K562 (cell line): ENCODE data around the gene R3HDM1. TPM values are rescaled to one million over a fixed set of nuclear protein-coding genes. Genes with fewer than 3 reads are reported as not detected.

Experiments
- ARID1B ChIP-seq: fragments of 450-650 bp; IDR thresholded peaks from 2 replicates; pipeline ENCODE4 v1.6.1; 2016; ENCODE audit warnings: antibody characterized with exemption, mild to moderate bottlenecking, inconsistent platforms
- BRD9 ChIP-seq: fragments of 450-650 bp; IDR thresholded peaks from 2 replicates; pipeline ENCODE4 v1.6.1; 2018; ENCODE audit warnings: low read depth; ENCODE audit not compliant: partially characterized antibody
- ESRRA ChIP-seq: fragments of 450-650 bp; IDR thresholded peaks from 2 replicates; pipeline ENCODE4 v1.6.1; 2014; ENCODE audit warnings: low read depth, mild to moderate bottlenecking, moderate library complexity, borderline replicate concordance
- L3MBTL2 ChIP-seq: fragments of 450-650 bp; IDR thresholded peaks from 2 replicates; pipeline ENCODE4 v1.6.1; 2016; ENCODE audit warnings: mild to moderate bottlenecking, moderate library complexity
- PYGO2 ChIP-seq: fragments of 450-650 bp; IDR thresholded peaks from 2 replicates; pipeline ENCODE4 v1.6.1; 2016; ENCODE audit warnings: mild to moderate bottlenecking, missing genetic modification characterization, moderate library complexity, missing compliant biosample characterization
- TCF3 ChIP-seq: sonication (generic); formaldehyde crosslinking; IDR thresholded peaks from 2 replicates; pipeline ENCODE4 v1.4.0; 2020; ENCODE audit warnings: mild to moderate bottlenecking, missing genetic modification reagents
- TEAD4 ChIP-seq, 2 experiments: sonication (generic) in 1 of 2; formaldehyde crosslinking in 1 of 2; IDR thresholded peaks; 2 replicates each; pipeline versions ENCODE4 v1.6.1 to v1.8.0; 2012 to 2022; ENCODE audit warnings: borderline replicate concordance in 1 of 2, inconsistent platforms in 1 of 2, low read length in 1 of 2, mild to moderate bottlenecking in 1 of 2, missing genetic modification reagents in 1 of 2
- TGIF2 ChIP-seq: sonication (generic); formaldehyde crosslinking; IDR thresholded peaks from 2 replicates; pipeline ENCODE4 v1.8.1; 2022; ENCODE audit warnings: mild to moderate bottlenecking, missing genetic modification reagents, moderate library complexity
- TRIM28 ChIP-seq: fragments of 450-650 bp; IDR thresholded peaks from 2 replicates; pipeline ENCODE4 v1.6.1; 2017
- ZNF121 ChIP-seq: sonication (generic); formaldehyde crosslinking; conservative IDR thresholded peaks from 2 replicates; pipeline ENCODE4 v1.8.0; 2022; ENCODE audit warnings: missing genetic modification reagents
- ZNF224 ChIP-seq: sonication (generic); formaldehyde crosslinking; IDR thresholded peaks from 2 replicates; pipeline ENCODE4 v1.8.0; 2022; ENCODE audit warnings: mild to moderate bottlenecking, missing genetic modification reagents
- ZNF316 ChIP-seq: fragments of 450-650 bp; IDR thresholded peaks from 2 replicates; pipeline ENCODE4 v1.6.1; 2016
- ZNF586 ChIP-seq: fragments of 450-650 bp; formaldehyde crosslinking; conservative IDR thresholded peaks from 2 replicates; pipeline ENCODE4 v1.4.0; 2020; ENCODE audit warnings: mild to moderate bottlenecking, moderate library complexity
- polyA plus RNA-seq, 8 experiments: library from polyadenylated mRNA; depleted of rRNA in 4 of 8; stranded (reverse) in 5 of 8; unstranded in 3 of 8; fragments of >200 nt; fragmentation: Nextera tagmentation in 2 of 8; fragmentation: Illumina TruSeq in 1 of 8; extraction: Ambion mirVana in 2 of 8; extraction: Trizol in 1 of 8; gene quantifications; 2 replicates each; pipeline versions ENCODE4 v1.2.1 to v1.2.3, GENCODE V29; 2011 to 2014; ENCODE audit warnings: inconsistent platforms in 1 of 8, missing spikeins in 1 of 8
- total RNA-seq, 7 experiments: library from RNA; depleted of rRNA in 6 of 7; stranded (reverse); fragments of >200 nt in 6 of 7; fragmentation: Illumina TruSeq in 2 of 7; extraction: Trizol in 2 of 7; gene quantifications; 2 replicates each; pipeline versions ENCODE4 v1.2.1 to v1.2.3, GENCODE V29; 2011 to 2021; ENCODE audit warnings: low replicate concordance in 1 of 7
- TF ChIP-seq, protein P1 (sequence below): fragments of 450-650 bp; formaldehyde crosslinking; IDR thresholded peaks from 2 replicates; pipeline ENCODE4 v1.4.0; 2020; ENCODE audit warnings: mild to moderate bottlenecking
- TF ChIP-seq, protein P2 (sequence below): fragments of 450-650 bp; conservative IDR thresholded peaks from 2 replicates; pipeline ENCODE4 v1.6.1; 2016; ENCODE audit warnings: missing genetic modification characterization, low read depth, mild to moderate bottlenecking, missing compliant biosample characterization, moderate library complexity

The R3HDM1 gene
- total and polyA plus RNA-seq, 9 of the 15 experiments (the other 6 are each of a cell fraction or from before 2014, with no cell fraction given), result 12.4 to 89.4 (median 31.0) TPM

DNA sequence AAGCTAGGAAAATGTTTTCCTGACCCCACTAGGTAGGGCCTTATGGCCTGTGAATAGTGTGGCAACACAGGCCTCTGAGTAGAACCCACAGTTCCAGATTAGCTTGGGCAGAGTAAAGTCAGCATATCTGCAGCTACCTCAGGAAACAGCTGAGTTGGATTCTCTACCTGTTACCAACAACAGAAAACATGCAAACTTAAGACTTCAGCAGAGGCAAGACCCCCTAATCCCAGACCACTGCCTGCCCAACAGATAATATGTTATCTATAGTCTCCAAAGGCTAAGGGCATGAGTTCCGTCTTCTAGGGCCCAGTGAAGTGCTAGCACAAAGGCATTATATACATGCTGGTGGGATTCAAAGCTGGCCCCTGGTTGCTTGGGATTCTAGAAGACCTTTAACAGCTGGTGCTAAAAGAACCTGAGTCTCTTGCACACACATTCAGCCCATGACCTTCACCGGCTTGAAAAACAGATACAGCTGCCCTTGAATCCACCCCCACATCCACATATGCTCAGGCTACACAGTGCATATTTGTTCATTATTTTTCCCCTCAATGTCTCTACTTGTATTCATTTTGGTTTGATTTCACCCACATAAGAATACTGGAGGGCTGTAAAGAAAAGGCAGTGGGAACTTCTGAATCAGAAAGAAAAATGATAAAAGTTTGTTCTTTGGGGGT lies 196.9 kb downstream of the R3HDM1 start (continued):
- TF ChIP-seq TEAD4 (IDR thresholded peaks at IDR 0.05; ENCODE audit: low read length) (peak; percentile 27; the same call in 1 of the 2 replicates), TEAD4 (CRISPR knock-in tag; IDR thresholded peaks at IDR 0.05; ENCODE audit: borderline replicate concordance) (no peak), BRD9 (no peak), ESRRA (0 out of 2 replicates have a peak, but pooled peaks have one; percentile 20), TRIM28 (no peak), ARID1B (0 out of 2 replicates have a peak, but pooled peaks have one; percentile 41), TGIF2 (CRISPR knock-in tag) (no peak), L3MBTL2 (no peak), ZNF121 (CRISPR knock-in tag) (no peak), PYGO2 (tag) (no peak), ZNF224 (CRISPR knock-in tag) (no peak), ZNF316 (no peak), ZNF586 (no peak), TCF3 (CRISPR knock-in tag) (peak; percentile 51; the same call in 1 of the 2 replicates)
- TF ChIP-seq, protein P1, sequence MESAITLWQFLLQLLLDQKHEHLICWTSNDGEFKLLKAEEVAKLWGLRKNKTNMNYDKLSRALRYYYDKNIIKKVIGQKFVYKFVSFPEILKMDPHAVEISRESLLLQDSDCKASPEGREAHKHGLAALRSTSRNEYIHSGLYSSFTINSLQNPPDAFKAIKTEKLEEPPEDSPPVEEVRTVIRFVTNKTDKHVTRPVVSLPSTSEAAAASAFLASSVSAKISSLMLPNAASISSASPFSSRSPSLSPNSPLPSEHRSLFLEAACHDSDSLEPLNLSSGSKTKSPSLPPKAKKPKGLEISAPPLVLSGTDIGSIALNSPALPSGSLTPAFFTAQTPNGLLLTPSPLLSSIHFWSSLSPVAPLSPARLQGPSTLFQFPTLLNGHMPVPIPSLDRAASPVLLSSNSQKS (CRISPR knock-in tag), result no peak
- TF ChIP-seq, protein P2, sequence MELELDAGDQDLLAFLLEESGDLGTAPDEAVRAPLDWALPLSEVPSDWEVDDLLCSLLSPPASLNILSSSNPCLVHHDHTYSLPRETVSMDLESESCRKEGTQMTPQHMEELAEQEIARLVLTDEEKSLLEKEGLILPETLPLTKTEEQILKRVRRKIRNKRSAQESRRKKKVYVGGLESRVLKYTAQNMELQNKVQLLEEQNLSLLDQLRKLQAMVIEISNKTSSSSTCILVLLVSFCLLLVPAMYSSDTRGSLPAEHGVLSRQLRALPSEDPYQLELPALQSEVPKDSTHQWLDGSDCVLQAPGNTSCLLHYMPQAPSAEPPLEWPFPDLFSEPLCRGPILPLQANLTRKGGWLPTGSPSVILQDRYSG (tag), result no peak
